Measurements from ENCODE around the gene SPART.
"Not testable (repeated sequence)": the region's sequence is repeated elsewhere in the genome, so short reads cannot be mapped to it uniquely, and the experiment has no call there.

Gene SPART

DNA sequence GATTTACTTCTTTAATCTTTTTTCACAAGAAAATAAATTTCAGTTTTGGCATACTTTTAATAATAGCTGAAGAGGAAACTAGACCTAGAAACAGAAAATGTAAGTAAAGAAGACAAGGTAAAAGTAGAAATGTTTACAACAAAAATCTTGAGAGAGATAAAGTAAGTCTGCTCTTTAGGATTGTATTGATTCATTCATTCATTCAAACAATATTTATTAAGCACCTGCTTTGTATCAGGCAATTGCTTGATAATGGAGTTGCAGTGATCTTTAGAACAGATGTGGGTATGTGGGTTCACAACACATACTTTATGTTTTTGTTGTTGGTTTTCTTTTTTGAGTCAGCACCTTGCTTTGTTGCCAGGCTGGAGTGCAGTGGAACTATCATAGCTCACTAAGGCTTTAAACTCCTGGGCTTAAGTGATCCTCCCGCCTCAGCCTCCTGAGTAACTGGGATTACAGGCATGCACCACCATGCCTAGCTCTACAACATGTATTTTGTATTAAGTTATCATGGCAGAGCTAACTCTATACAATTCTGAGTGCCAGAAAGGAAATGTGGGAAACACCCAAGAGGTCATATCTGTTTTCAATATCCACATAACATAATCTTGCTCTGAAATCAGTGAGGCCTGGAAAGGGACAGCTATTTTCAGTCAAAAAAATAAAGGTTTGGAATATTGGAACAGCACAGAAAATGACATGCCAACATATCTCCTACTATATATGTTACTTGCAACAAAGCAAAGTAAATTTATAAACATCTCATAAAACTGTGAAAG, 8.8 kb upstream of the SPART start:
- no peak for DNase-seq

DNA sequence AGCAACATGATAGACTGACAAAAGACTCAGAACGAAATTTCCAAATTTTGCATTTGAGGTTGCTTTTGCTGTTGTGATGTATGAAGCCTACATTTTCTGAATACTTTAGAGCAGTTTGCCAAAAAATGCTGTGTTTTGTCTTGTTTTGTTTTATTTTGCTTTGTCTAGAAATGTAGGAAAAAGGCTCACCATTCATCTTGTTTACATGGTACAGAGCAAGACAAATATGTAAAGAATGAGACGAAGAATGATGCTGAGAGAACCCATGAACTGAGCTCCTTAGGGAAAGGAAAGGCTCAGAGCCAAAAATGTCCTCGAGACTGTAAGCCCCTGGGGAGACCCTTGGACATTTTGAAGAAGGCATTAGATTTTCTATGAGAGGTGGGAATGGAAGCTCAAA, 6.8 kb upstream of the SPART start:
- DNase-seq = no peak

DNA sequence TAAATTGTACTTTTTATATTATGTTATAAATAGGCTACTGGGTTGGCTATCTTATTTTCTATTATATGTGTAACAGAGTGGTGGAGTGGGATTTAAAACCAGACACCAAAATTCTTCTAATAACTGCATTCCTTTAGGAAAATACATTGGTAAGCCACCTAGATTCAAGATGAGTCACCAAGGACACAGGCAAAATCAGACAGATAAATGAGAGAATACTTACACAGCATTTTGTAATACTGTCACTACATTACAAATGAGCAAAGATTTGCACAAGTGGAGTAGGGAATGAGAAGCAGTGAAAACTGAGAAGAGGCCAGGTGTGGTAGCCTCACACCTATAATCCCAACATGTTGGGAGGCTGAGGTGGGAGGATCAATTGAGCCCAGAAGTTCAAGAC, 6.2 kb upstream of the SPART start:
- DNase-seq = no peak

DNA sequence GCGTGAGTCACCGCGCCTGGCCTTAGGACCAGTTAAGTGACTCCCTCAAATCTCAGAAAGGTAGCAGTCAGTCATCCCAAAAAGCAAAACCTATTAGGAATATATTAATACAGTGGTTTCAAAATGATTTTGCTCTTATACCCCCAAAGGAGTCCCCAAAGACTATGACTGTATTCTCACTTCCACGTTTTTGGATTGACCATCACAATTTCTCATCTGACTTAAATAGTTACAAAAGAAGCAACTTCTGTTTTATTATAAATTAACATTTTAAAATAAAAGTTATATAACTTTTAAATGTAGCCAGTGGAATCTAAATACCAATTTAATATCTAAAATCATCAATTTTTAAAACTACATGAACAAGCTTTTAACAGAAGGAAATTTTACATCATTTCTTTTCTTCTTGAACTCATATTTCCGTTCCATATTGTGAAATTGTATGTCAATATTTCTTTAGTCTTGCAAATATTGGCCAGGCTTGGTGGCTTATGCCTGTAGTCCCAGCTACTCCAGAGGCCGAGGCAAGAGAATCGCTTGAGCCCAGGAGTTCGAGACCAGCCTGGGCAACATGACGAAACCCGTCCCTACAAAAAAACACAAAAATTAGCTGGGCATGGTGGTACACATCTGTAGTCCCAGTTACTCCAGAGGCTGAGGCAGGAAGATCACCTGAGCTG, 1.5 kb upstream of the SPART start:
- DNase-seq = no peak

DNA sequence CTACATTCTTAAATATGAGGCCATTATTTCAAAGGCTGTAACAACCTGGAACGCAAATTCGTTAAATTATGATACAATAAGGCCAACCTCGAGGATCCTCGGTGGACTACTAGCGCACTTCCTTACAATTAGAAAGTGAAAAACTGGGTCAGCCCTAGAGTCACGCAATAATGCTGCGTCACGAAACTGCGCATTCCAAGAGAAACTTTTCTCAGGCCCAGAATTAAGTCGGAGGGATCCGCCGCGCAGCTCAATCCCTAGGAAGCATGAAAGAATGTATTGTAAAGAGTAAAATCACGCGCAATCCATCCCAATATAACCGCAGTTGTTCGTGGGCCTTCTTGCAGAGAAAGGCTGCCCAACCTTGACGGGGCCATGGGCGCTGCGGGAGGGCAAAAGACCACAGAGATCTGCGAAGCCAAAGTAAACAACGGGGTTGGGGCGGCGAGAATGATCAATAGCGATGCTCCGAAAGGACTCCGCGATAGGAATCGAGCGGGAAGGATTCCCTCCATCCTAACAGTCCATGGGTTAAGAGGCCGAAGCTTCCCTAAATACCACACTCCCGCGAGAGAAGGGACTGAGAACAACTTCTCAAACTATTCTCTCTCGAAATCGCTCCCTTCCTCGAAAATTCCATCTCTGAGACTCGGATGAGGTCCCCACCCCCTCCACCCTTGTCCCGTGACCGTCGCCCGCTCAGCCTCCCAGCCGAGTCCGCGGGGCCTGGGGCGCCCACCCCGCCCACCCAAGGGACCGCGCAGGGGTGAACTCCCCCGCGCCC, 564 bp downstream of the SPART start:
- DNase-seq = no peak

DNA sequence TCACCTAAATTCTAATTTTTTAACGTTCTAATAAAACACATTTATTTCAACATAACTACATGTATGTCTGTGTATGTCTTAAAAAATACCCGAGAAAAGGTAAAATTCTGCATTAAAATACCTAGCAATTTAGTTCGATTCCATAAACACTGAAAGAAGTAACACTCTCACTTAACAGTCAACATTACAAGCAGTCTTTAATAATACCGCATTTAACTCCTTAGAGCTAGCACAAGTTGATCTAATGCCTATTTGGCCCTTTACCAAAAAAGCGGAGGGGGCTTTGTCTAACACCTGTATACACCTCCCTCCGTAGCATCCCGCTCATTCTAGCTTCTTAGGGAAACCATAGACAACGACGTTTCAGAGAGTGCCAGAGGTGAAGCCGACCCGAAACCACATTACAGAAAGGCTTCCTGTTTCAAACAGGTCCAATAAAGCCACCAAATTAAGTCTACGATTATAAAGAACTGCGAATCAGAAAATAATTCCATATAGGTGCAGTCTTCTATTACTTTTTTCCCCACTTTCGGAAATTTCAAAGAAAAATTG, 1.2 kb downstream of the SPART start:
- DNase-seq = no peak

GRCh38 chr13:36344173-36344572, 2.0 kb downstream of the SPART start:
- DNase-seq = no peak

DNA sequence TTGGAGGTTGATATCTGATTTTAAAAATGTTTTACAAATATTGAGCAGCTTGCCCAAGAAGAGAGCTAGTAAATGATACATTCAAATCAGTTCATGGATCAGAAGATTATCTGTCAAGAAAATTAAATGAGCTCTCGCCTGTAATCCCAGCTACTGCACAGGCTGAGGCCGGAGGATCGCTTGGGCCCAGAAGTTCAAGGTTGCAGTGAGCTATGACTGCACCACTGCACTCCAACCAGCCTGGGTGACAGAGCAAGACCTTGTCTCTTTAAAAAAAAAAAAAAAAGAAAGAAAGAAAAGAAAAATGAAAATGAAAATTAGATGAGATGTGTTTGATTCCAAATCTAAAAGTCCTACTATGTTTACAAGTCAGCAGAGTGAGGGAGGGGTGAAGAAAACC, 2.4 kb downstream of the SPART start:
- DNase-seq = no peak

DNA sequence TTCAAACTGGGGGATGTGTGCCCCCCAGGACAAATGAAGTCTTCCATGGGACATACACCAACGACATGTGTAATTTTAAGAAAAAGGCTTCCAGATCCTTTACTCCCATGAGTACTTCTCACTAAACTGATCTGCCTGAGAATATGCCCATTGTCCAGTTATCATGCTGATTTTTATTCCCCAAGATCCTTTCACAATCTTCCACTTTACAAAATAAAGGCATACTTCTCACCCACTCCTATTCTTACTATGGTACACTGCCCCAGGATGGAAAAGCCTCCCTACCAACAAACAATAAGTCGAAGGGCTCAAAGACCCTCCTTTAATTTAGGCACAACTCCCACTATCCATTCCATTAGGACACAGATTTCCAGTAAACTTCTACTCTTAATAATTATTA, 3.5 kb downstream of the SPART start:
- DNase-seq = no peak

GRCh38 chr13:36341718-36342117, 4.5 kb downstream of the SPART start:
- no peak for DNase-seq

- no peak for DNase-seq
These were observed 6.5 kb downstream of the SPART start for GRCh38 chr13:36339600-36340155.

DNA sequence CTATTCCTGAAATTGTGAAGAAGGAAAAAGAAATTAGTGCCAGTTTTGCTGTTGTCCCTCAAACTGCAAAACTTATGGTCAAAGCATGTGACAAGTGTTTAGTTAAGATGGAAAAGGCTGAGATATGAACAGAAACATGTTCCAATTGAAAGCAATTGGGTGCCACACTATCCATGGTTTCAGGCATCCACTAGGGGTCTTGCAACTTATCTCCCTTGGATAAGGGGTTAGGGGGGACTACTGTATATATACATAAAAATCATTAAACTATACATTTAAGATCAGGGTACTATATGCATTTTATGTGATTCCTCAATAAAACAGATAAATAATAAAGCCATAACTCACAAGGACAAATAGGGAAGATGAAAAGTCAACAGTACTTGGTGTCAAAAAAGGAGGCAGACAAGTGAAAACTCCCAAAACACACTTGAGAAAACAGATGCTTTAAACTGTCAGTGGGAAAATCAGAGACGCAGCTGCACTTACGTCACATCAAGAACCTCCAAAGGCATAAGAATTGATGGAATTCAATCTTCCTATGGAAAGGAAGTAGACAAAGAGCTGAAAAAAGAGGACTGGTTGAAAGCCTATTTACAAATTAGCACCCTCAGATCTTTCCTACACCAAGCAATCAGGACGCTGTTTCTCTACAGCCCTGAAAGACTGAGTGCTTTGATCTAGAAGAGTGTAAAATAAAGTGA, 8.1 kb downstream of the SPART start:
- no peak for DNase-seq

DNA sequence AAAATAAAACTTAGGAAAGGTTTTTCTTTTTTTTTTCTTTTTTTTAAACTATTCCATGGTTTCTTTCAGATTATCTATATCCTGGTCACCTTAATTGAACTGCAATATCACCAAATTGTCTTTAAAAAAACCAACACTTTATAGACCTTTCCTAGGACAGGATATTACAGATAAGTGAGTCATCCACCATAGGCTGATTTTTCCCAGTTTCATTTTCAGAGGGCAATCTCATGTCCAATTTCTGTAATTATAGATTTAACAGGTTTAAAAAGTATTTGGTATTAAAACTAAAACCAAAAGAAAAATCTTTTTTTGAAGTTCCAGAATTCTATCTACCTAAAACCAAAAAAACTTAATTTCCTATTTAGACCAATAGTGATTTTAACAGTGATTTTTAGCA, 13.2 kb downstream of the SPART start:
- DNase-seq = no peak

GRCh38 chr13:36332255-36332654, 13.9 kb downstream of the SPART start:
- DNase-seq = not testable (repeated sequence)

GRCh38 chr13:36331280-36331679, 14.9 kb downstream of the SPART start:
- no peak for DNase-seq

DNA sequence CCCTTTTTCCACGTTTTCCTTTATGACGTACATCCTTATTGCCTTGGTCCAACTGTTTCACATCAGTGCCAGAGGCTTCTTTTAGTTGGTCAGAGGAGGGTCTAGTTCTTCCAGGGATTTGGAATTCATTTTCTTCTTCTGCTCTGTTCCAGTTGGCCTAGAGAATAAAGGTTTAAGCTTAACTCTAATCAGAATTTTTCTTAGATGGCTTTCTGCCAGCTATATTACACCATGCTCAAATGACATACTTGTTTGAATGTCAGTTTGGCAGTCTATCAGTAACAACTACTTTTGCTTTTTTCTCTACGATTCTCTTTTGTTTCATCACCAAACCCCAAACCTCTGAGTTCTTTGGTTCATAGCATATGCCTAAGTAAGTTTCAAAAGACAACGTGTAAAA, 16.8 kb downstream of the SPART start:
- no peak for DNase-seq

GRCh38 chr13:36328821-36329220, 17.4 kb downstream of the SPART start:
- DNase-seq = no peak

- DNase-seq = no peak
These were observed 20.3 kb downstream of the SPART start for GRCh38 chr13:36325912-36326311.

DNA sequence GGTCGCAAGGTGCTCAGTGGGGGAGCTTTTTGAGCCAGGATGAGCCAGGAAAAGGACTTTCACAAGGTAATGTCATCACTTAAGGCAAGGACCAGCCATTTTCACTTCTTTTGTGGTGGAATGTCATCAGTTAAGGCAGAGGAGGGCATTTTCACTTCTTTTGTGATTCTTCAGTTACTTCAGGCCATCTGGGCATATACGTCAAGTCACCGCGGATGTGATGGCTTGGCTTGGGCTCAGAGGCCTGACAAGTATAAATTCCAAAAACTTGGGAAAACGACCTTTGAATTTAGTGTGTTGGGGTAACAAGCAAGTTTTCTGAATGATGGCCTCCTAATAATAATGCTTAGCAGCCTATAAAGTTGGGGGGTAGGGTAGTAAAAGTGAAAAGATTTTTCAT, 21.3 kb downstream of the SPART start:
- not testable (repeated sequence) for DNase-seq

DNA sequence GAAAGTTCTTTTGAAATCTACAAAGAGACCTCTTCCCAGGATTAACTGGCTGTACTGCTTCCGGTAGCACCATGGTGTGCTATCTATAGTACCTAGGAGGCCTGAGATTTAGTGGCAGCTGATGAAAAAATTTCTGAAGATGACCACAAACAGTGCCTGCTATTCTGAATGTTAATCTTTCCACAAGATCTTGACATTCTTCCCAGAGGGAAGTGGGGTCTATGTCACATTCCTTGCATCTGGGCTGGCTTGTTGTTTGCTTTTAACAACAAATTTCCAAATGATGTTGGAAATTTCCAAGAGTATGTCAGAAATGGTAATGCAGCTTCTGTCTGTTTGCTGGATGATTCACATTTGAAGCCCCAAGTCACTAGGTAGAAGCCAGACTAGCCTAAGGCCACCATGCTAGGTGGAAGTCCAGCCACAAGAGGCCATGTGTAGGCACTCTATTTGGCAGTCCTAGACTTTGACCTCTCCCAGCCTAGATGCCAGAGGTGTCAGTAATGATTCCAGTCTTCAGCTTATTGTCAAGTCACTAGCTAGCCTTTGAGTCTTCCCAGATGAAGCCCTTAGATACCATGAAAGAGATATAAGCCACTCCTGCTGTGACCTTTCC, 22.1 kb downstream of the SPART start:
- DNase-seq = no peak

DNA sequence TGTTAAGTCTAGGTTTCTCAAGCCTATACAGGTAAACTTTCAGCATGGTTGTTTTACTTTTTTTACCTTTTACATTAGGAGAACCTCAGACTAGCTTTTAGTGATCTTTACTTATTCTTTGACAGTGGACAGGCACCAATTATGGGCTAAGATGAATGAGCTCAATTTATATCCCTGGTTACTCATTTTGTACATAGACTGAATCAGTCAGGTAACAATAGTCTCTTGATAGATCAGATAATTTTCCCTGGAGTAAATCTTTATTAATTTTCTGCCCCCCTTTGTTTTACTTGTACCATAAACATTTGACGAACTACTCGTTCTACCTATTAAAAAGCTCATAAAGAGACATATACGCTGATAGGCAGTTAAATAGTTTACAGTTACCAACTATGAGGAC, 22.8 kb downstream of the SPART start:
- no peak for DNase-seq

GRCh38 chr13:36319793-36320192, 26.4 kb downstream of the SPART start:
- DNase-seq = not testable (repeated sequence)

Measured in cortex of kidney (tissue), 1 donor.